Activated gamma-delta T cell (primary cell): Measurements from ENCODE around the gene TRIM66.
"Not testable (repeated sequence)": the region's sequence is repeated elsewhere in the genome, so short reads cannot be mapped to it uniquely, and the experiment has no call there.

Experiments used
- DNase-seq: peaks from one replicate; lab custom pipeline; 2025; lab: John Stamatoyannopoulos, UW

Gene TRIM66

GRCh38 chr11:8691601-8692000, 9.1 kb upstream of the TRIM66 start:
- DNase-seq = no peak

DNA sequence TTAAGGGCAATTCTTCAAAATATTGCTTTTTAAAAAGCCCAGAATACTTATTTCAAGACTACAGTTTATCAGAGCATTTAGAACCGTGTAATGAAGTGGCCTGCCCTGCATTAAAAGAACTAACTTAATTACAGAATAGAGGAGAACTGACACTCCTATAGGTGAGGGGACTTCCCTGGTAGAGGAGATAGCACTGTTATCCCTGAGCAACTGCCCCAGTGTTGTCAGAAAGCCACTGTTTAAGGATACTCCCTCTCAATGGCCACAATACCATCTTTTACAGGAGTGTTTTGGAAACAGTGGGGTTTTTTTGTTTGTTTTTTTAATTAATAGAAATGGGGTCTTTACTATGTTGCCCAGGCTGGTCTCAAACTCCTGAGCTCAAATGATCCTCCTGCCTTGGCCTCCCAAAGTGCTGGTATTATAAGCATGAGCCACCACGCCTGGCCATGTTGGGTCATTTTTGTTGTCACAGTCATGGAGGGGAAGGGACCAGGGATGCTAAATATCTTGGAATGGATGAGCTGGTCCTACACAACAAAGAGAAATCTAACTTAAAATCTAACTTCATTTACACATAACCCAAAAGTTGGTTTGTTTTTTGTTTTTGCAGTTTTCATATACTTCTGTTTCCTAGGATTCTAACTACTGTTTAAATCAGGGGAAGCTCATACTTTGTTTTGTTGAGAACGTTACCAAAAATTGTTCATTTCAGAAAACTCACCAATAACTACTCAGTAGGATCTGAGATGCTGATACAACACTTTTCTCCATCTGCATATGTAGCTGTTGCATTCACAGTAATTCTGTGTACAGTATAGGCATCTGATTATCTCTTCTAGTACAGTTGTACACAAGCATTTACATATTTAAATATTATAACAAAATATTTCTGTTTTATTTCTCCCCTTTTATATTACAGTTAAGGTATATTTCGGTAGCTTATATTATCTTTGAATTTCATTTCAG, 8.2 kb upstream of the TRIM66 start:
- no peak for DNase-seq

DNA sequence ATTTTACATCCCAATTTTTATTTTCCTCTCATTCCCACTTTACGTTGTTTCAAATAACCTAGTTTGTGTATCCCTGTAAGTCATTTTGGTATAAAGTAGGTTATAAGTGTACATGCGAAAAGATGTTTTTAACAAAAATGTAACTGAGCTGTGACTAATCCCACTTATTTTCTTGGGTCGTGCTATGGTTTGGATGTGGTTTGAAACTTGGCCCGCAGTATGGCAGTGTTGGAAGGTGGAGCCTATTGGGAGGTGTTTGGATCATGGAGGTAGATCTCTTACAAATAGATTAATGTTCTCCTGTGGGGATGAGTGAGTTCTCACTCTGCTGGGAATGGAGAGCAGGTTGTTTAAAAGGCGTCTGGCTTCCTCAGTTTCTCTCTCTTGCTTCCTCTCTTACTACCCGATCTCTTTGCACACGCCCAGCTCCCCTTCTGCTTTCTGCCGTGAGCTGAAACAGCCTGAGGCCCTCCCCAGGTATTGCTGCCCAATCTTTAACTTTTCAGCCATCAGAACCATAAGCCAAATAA, 7.3 kb upstream of the TRIM66 start:
- DNase-seq = no peak

- DNase-seq = peak; percentile 71
Measured at GRCh38 chr11:8688414-8689362, 6.2 kb upstream of the TRIM66 start.

GRCh38 chr11:8686325-8686724, 3.9 kb upstream of the TRIM66 start:
- DNase-seq = no peak

GRCh38 chr11:8685820-8686219, 3.4 kb upstream of the TRIM66 start:
- no peak for DNase-seq

- DNase-seq = no peak
Measured at GRCh38 chr11:8685306-8685705, 2.8 kb upstream of the TRIM66 start.

- DNase-seq = no peak
Measured at GRCh38 chr11:8684600-8685290, 2.3 kb upstream of the TRIM66 start.

- no peak for DNase-seq
Measured at GRCh38 chr11:8683115-8683807, 796 bp upstream of the TRIM66 start.

DNA sequence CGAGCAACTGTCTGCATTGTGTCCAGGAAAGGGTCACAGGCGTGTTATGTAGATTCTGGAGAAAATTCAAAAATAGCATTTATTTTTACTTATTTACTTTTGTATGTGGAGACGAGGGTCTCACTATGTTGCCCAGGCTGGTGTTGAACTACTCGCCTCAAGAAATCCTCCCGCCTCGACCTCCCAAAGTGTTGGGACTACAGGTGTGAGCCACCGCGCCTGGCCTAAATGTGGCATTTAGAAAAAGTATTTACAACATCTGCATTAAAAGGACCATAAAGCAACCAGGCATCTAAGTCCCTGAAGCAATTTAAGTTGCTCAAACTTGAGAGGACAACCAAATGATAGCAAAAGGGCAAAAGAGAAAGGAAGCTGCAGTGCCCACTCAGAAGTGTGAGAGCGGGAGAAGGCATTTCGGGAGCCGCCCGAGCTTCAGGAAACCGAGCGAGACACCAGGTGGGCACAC, 595 bp downstream of the TRIM66 start:
- no peak for DNase-seq

- no peak for DNase-seq
Measured at GRCh38 chr11:8679006-8679405, 3.5 kb downstream of the TRIM66 start.

DNA sequence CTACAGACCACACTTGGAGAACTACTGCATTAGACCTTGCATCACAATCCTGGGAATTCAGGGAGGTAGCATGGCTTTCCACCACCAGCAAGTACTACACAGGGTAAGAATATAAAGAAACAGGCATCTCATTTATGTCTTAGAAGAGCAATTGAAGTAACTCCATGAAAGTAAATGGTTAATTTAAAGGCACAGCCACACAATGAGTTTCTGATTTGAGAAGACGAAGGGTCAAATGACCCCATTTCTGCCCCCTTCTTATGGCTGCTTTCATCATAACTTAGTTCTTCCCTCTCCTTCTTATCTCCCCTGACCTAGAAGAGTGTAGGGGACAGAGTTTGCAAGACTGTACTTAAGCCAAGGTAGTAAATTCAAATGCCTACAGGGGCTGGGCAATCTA, 6.0 kb downstream of the TRIM66 start:
- DNase-seq = no peak

DNA sequence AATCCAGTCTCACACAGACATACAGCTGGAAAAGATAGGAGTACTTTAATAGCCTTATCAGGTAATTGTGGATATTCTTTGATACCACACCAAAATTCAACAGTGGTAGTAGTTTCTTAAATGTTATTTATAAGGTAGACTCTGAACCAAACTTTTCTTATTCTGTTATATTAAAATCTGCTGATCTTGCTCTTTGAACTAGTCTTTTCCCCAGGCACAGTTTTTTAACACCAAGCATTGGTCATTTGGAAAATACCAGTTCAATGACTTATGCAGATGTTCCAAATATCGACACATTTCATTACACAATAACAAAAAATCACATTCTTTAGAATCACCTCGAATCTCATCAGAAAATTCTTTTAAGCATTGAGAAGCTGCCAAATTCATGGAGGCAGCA, 7.6 kb downstream of the TRIM66 start:
- DNase-seq = no peak

GRCh38 chr11:8672346-8672745, 10.1 kb downstream of the TRIM66 start:
- DNase-seq = no peak

- DNase-seq = no peak
Measured at GRCh38 chr11:8671651-8672062, 10.8 kb downstream of the TRIM66 start.

DNA sequence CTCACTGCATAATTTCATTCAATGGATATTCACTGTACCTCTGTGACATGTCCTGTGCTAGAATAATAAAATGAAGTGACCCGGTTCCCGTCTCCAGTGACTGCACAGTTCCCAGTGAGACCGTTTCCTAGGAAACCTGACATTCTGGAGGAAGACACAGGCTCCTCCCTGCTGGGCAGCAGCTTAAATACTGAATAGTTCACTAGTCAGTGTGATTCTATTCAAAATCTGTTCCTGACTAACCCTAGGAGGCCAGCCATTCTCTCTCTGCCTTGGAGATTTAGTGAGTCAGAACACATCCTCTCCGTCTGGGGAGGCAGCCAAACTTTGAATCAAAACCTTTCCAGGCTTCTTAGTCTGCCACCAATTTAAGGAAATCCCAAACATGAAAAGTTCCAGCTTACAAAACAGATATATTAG, 11.3 kb downstream of the TRIM66 start:
- no peak for DNase-seq

GRCh38 chr11:8670081-8670480, 12.4 kb downstream of the TRIM66 start:
- DNase-seq = not testable (repeated sequence)

DNA sequence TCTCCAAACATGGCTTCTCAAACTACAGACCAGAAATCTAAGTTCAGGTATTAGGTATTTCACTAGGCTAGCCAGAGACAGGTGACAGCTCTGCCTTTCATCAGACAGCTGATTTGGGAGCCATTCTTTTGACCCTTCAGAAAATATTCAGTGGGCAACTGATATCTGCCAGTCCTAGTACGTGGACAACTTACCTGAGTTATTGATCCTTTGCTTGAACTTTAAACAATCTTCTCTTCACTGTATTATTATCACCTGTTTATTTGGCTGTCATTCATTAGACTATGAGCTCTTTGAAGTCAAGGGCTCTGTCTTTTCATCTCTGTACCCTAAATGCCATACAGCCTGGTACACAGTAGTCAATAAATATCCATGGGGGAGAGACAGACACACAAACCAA, 17.2 kb downstream of the TRIM66 start:
- DNase-seq = no peak

GRCh38 chr11:8661001-8661795, 21.3 kb downstream of the TRIM66 start:
- DNase-seq = no peak
